Ureter (tissue), 1 donor: ENCODE results near the gene PCDHA7. TPM values are rescaled to one million over a fixed set of nuclear protein-coding genes. Genes with fewer than 3 reads are reported as not detected.
"Not testable (repeated sequence)": the region's sequence is repeated elsewhere in the genome, so short reads cannot be mapped to it uniquely, and the experiment has no call there.

ENCODE experiments used
- DNase-seq: peaks from one replicate; pipeline ENCODE4 v3.0.0-alpha.2; 2020; ENCODE audit warnings: low spot score
- total RNA-seq: library from RNA; stranded (reverse); gene quantifications from one replicate; pipeline ENCODE4 v1.2.4, GENCODE V29; 2023
- donor health status: DM: yes; HTN: yes; CAD: no.

Gene PCDHA7, protein sequence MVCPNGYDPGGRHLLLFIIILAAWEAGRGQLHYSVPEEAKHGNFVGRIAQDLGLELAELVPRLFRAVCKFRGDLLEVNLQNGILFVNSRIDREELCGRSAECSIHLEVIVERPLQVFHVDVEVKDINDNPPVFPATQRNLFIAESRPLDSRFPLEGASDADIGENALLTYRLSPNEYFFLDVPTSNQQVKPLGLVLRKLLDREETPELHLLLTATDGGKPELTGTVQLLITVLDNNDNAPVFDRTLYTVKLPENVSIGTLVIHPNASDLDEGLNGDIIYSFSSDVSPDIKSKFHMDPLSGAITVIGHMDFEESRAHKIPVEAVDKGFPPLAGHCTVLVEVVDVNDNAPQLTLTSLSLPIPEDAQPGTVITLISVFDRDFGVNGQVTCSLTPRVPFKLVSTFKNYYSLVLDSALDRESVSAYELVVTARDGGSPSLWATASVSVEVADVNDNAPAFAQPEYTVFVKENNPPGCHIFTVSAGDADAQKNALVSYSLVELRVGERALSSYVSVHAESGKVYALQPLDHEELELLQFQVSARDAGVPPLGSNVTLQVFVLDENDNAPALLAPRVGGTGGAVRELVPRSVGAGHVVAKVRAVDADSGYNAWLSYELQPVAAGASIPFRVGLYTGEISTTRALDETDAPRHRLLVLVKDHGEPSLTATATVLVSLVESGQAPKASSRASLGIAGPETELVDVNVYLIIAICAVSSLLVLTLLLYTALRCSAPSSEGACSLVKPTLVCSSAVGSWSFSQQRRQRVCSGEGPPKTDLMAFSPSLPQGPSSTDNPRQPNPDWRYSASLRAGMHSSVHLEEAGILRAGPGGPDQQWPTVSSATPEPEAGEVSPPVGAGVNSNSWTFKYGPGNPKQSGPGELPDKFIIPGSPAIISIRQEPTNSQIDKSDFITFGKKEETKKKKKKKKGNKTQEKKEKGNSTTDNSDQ
- 1.1 TPM for total RNA-seq

- no peak for DNase-seq
Measured at GRCh38 chr5:140833993-140834392, at the start of gene PCDHA7. Gene PCDHA7 (plus strand): TSS chr5:140834269. CDS start chr5:140834384, 115 bp downstream.

DNA sequence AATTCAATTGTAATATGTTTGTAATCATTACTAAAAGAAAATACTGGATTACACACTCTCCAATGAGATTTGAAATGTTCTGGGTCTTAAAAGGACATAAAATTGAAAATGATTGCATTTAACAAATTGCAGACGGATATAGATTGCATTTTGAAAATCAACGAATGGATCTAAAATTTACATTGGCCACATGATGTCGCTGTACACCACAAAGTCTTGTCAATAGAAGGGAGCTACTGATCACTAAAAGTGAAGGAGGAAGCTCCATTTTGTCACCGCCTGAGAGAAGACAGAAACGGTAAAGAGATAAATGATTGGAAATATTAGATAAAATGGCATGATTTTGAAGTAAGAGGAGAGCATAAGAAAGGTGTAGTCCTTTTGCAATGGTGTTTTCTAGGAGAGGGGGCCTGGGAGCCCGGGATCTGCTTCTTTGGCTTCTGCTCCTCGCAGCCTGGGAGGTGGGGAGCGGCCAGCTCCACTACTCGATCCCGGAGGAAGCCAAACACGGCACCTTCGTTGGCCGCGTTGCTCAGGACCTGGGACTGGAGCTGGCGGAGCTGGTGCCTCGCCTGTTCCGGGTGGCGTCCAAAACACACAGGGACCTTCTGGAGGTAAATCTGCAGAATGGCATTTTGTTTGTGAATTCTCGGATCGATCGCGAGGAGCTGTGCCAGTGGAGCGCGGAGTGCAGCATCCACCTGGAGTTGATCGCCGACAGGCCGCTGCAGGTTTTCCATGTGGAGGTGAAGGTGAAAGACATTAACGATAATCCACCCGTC is 48.0 kb upstream of the PCDHA7 start, which contains the start of gene PCDHA1:
TSS of gene PCDHA1 (plus strand) at position 236 of the 782 bp plus-strand sequence.
- no peak for DNase-seq

- not testable (repeated sequence) for DNase-seq
Measured at GRCh38 chr5:140787422-140787821, 46.6 kb upstream of the PCDHA7 start.

DNA sequence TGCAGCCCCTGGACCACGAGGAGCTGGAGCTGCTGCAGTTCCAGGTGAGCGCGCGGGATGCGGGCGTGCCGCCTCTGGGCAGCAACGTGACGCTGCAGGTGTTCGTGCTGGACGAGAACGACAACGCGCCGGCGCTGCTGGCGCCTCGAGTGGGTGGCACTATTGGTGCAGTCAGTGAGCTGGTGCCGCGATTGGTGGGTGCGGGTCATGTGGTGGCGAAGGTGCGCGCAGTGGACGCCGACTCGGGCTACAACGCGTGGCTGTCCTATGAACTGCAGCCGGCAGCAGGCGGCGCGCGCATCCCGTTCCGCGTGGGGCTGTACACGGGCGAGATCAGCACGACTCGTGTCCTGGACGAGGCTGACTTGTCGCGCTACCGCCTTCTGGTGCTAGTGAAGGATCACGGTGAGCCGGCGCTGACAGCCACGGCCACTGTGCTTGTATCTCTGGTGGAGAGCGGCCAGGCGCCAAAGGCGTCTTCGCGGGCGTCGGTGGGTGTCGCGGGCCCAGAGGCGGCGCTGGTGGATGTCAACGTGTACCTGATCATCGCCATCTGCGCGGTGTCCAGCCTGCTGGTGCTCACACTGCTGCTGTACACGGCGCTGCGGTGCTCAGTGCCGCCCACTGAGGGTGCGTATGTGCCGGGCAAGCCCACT is 46.1 kb upstream of the PCDHA7 start:
- DNase-seq = not testable (repeated sequence)

- DNase-seq = no peak
Measured at GRCh38 chr5:140791089-140791488, 43.0 kb upstream of the PCDHA7 start.

DNA sequence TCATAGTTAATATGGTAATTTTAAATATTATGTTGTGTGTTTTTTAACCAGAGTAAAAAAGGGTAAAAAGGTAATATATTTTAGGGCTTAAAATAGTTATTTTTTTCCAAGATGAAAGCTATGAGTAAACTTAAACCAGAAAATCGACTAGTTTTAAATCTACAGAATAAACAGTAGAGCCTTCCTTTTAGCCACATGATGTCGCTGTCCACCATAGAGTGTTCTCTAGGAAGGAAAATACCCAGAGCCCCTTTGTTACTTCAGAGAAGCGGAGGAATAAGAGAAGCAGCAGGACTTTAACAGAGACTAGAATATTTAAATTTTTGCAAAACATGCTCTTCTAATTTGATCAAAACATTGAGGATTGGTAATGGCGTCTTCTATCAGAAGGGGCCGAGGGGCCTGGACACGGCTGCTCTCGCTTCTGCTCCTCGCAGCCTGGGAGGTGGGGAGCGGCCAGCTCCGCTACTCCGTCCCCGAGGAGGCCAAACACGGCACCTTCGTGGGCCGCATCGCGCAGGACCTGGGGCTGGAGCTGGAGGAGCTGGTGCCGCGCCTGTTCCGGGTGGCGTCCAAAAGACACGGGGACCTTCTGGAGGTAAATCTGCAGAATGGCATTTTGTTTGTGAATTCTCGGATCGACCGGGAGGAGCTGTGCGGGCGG is 39.3 kb upstream of the PCDHA7 start, which contains the start of gene PCDHA2:
TSS of gene PCDHA2 (plus strand) at position 258 of the 664 bp plus-strand sequence.
- no peak for DNase-seq

DNA sequence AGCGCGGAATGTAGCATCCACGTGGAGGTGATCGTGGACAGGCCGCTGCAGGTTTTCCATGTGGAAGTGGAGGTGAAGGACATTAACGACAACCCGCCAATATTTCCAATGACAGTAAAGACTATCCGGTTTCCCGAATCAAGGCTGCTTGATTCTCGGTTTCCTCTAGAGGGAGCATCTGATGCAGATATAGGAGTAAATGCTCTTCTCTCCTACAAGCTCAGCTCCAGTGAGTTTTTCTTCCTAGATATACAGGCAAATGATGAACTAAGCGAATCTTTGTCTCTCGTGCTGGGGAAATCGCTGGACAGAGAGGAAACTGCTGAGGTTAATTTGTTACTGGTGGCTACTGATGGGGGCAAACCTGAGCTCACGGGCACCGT is 38.8 kb upstream of the PCDHA7 start:
- DNase-seq = no peak

- not testable (repeated sequence) for DNase-seq
Measured at GRCh38 chr5:140796072-140796717, 37.9 kb upstream of the PCDHA7 start.

DNA sequence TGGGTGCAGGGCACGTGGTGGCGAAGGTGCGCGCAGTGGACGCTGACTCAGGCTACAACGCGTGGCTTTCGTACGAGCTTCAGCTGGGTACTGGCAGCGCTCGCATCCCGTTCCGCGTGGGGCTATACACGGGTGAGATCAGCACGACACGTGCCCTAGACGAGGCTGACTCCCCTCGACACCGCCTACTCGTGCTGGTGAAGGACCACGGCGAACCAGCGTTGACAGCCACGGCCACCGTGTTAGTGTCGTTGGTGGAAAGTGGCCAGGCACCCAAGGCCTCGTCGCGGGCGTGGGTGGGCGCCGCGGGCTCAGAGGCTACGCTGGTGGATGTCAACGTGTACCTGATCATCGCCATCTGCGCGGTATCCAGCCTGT is 37.4 kb upstream of the PCDHA7 start:
- no peak for DNase-seq

- DNase-seq = no peak
Measured at GRCh38 chr5:140800816-140801493, 33.1 kb upstream of the PCDHA7 start, which contains the start of gene PCDHA3. Gene PCDHA3 (plus strand): TSS chr5:140801057.

DNA sequence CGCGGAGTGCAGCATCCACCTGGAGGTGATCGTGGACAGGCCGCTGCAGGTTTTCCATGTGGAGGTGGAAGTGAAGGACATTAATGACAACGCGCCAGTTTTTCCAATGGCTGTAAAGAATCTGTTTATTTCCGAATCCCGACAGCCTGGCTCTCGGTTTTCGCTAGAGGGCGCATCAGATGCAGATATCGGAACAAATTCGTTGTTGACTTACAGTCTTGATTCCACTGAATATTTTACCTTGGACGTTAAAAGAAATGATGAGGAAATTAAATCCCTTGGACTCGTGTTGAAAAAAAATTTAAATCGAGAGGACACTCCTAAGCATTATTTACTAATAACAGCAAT is 32.6 kb upstream of the PCDHA7 start:
- no peak for DNase-seq

DNA sequence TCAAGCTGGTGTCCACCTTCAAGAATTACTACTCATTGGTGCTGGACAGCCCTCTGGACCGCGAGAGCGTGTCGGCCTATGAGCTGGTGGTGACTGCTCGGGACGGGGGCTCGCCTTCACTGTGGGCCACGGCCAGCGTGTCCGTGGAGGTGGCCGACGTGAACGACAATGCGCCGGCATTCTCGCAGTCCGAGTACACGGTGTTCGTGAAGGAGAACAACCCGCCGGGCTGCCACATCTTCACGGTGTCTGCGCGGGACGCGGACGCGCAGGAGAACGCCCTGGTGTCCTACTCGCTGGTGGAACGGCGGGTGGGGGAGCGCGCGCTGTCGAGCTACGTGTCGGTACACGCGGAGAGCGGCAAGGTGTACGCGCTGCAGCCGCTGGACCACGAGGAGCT is 31.7 kb upstream of the PCDHA7 start:
- not testable (repeated sequence) for DNase-seq

GRCh38 chr5:140802781-140803271 is 31.2 kb upstream of the PCDHA7 start:
- no peak for DNase-seq

DNA sequence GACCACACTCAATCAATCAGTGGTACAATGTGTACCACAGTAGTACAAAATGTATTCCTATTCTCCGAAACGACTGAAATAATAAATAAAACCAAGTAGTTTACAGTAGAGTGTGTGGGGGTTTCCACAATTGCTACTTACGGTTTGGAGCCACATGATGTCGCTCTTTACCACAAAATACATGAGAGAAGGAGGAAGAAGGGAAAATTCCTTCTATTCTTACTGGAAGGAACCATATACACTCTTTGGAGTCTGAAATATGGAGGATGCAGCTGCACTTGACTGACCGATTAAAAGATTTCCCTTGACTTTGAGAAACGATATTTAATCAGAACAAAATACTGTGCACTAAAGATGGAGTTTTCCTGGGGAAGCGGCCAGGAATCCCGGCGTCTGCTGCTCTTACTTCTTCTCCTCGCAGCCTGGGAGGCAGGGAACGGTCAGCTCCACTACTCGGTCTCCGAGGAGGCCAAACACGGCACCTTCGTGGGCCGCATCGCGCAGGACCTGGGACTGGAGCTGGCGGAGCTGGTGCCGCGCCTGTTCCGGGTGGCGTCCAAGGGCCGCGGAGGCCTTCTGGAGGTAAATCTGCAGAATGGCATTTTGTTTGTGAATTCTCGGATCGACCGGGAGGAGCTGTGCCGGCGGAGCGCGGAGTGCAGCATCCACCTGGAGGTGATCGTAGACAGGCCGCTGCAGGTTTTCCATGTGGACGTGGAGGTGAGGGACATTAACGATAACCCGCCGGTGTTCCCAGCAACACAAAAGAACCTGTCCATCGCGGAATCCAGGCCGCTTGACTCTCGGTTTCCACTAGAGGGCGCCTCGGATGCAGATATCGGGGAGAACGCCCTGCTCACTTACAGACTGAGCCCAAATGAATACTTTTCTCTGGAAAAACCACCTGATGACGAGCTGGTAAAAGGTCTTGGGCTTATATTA is 27.0 kb upstream of the PCDHA7 start, which contains the start of gene PCDHA4:
TSS of gene PCDHA4 (plus strand) at position 235 of the 942 bp plus-strand sequence.
- no peak for DNase-seq

- DNase-seq = not testable (repeated sequence)
Measured at GRCh38 chr5:140808241-140808888, 25.7 kb upstream of the PCDHA7 start.

DNA sequence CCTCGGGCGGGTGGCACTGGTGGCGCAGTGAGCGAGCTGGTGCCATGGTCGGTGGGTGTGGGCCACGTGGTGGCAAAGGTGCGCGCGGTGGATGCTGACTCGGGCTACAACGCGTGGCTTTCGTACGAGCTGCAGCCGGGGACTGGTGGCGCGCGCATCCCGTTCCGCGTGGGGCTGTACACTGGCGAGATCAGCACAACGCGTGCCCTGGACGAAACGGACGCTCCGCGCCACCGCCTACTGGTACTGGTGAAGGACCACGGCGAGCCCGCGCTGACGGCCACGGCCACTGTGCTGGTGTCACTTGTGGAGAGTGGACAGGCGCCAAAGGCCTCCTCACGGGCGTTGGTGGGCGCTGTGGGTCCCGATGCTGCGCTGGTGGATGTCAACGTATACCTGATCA is 25.2 kb upstream of the PCDHA7 start:
- DNase-seq = no peak
